HUDEP-2 (cell line): ENCODE data around the gene SNX22.

Experiments
- DNase-seq, 76 experiments: peaks; one replicate each; lab custom pipeline; 2025; ENCODE audit not compliant: unreplicated experiment in 76 of 76; lab: John Stamatoyannopoulos, UW

SNX22 gene

GRCh38 chr15:64133623-64134344, 17.7 kb upstream of the SNX22 start:
- no peak for DNase-seq

GRCh38 chr15:64134345-64134829, 17.1 kb upstream of the SNX22 start:
- DNase-seq: peak; percentile 24 to 98 (median 92)

GRCh38 chr15:64136347-64136746, 15.2 kb upstream of the SNX22 start:
- peak in 5 of 76 experiments; percentile 7 to 31 (median 16) for DNase-seq

GRCh38 chr15:64137226-64137833, 14.2 kb upstream of the SNX22 start:
- peak in 55 of 76 experiments; percentile 8 to 69 (median 40) for DNase-seq

- peak in 58 of 76 experiments; percentile 12 to 90 (median 45) for DNase-seq
These were observed 13.1 kb upstream of the SNX22 start for GRCh38 chr15:64138331-64138941.

- DNase-seq: no peak
These were observed 9.6 kb upstream of the SNX22 start for GRCh38 chr15:64141798-64142512.

- no peak for DNase-seq
These were observed 8.3 kb upstream of the SNX22 start for GRCh38 chr15:64143276-64143675.

GRCh38 chr15:64144192-64144564, 7.4 kb upstream of the SNX22 start:
- DNase-seq: no peak

GRCh38 chr15:64144565-64145281, 6.8 kb upstream of the SNX22 start:
- DNase-seq: peak in 4 of 76 experiments; percentile 17 to 23 (median 20)

GRCh38 chr15:64146041-64146440, 5.5 kb upstream of the SNX22 start:
- DNase-seq: peak in 3 of 76 experiments; percentile 11 to 18 (median 17)

- DNase-seq: no peak
These were observed 5.0 kb upstream of the SNX22 start for GRCh38 chr15:64146520-64146884.

- DNase-seq: peak in 70 of 76 experiments; percentile 18 to 80 (median 56)
These were observed 4.4 kb upstream of the SNX22 start for GRCh38 chr15:64146885-64147681.

GRCh38 chr15:64148168-64148567, 3.4 kb upstream of the SNX22 start:
- no peak for DNase-seq

- DNase-seq: no peak
These were observed 3.0 kb upstream of the SNX22 start for GRCh38 chr15:64148581-64148980.

- peak in 49 of 76 experiments; percentile 14 to 66 (median 39) for DNase-seq
These were observed 2.1 kb upstream of the SNX22 start for GRCh38 chr15:64149424-64149823.

GRCh38 chr15:64149893-64150578, 1.5 kb upstream of the SNX22 start:
- peak in 7 of 76 experiments; percentile 13 to 37 (median 16) for DNase-seq

GRCh38 chr15:64152507-64153387, 1.2 kb downstream of the SNX22 start:
- DNase-seq: peak in 2 of 76 experiments; percentile 27 to 35
